22Rv1 (cell line): ENCODE results near the gene PIK3CG.

Source experiments
- H3K27ac ChIP-seq: fragments of 450-650 bp; 2 replicates; pipeline ENCODE4 v1.5.1; 2017
- CTCF ChIP-seq: fragments of 450-650 bp; IDR thresholded peaks from 2 replicates; pipeline ENCODE4 v1.5.1; 2017; ENCODE audit warnings: mild to moderate bottlenecking
- ZFX ChIP-seq: fragments of 450-650 bp; IDR thresholded peaks from 2 replicates; pipeline ENCODE4 v1.6.1; 2017; ENCODE audit warnings: antibody characterized with exemption, borderline replicate concordance

The PIK3CG gene

GRCh38 chr7:106862317-106863089 lies 2.6 kb upstream of the PIK3CG start:
- no peak overlapping the region for H3K27ac ChIP-seq

DNA sequence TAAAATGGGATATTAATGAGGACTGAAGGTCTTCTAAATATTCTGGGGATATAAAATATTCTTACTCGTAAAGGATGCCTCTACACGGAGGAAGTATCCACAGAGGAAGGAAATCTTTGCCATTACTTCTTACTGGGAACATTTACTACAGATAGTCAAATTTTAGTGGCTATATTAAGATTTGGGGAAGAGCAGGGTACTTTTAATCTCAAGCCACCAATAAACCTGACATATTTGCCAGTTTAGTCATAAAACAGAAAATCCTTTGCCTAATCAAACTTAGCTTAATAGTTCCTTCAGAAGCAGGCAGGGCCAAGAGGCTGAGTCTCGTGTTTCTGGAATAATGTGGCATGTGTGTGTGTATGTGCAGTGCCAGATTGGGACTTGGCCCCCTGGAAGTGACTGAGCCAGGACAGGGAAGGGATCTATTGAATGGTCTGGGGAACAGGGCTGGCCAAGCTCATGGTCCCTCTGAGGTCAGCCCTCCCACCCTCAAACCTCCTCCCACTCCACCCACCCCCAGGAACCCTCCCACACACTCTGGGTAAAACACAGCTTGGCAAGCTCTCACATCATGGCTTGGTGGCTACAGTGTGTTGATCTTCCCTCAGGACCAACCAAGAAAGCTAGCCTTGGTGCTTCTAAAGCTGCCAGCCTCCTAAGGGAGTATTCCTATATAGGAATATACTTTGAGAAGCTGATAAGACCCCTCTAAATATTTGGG lies 1.6 kb upstream of the PIK3CG start:
- TF ChIP-seq ZFX, result no peak
- no peak for TF ChIP-seq CTCF
- no peak overlapping the region for H3K27ac ChIP-seq

More at GRCh38 chr7:106862317-106863089, 2.6 kb upstream of the PIK3CG start:
- TF ChIP-seq ZFX (no peak), CTCF (no peak)

DNA sequence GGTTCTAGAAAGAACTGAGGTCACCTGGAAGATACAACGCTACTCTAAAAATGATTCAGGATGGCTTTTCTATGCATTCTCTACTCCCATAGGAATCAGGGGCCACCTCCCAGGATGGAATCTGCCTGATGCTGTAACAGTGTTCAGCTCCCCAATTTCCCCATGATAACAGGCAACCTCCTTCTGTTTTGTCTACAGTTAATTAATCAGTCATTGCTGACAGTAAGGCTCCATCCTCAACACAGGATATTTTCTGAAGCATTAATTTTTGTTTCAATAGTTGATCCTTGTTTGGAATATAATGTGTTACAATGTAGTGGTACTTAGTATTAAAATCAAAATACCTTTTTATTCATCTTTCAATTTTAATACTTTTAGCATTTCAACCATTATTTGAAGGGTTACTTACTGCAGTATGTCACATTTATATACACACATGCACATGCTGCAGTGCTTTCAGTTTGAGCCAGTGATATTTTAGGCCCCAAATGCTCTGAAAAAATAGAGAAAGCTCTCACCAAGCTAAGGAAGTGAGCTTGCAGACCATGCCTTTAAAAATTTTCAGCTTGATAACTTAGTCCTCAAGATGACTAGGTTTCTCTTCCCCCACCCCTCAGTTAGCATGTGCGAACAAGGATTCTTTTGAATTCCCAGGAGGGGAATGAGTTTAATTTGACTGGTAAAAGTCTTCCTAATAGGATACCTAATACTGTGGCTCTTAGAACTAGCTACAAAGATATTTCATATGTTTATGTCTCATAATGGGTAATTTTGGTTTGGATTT lies 592 bp upstream of the PIK3CG start:
- H3K27ac ChIP-seq, result no peak overlapping the region
- TF ChIP-seq CTCF (no peak), ZFX (no peak)

GRCh38 chr7:106866298-106867281 lies 1.5 kb downstream of the PIK3CG start:
- TF ChIP-seq ZFX (no peak), CTCF (no peak)
- H3K27ac ChIP-seq, result no peak overlapping the region

GRCh38 chr7:106867641-106868351 lies 2.7 kb downstream of the PIK3CG start:
- no peak overlapping the region for H3K27ac ChIP-seq
- TF ChIP-seq ZFX, result no peak
- TF ChIP-seq CTCF, result no peak

GRCh38 chr7:106868364-106868763 lies 3.3 kb downstream of the PIK3CG start:
- H3K27ac ChIP-seq, result no peak overlapping the region

More at GRCh38 chr7:106868364-106868763, 3.3 kb downstream of the PIK3CG start:
- TF ChIP-seq ZFX (no peak), CTCF (no peak)
